Kidney (tissue), 14 donors: ENCODE measurements around the gene KCNH2. TPM values are rescaled to one million over a fixed set of nuclear protein-coding genes. Genes with fewer than 3 reads are reported as not detected.
A peak's percentile ranks its signal among the peaks of the same experiment; 100 is the strongest.

Experiments used
- DNase-seq, 5 donors: peaks; one replicate each; pipeline ENCODE4 v3.0.0-alpha.2; 2013 to 2020
- FAIRE-seq: peaks from 2 replicates; lab custom pipeline; 2012; peaks lifted over from hg19 to GRCh38; lab: Jason Lieb, UNC
- H3K27ac ChIP-seq, 2 donors: one replicate each; pipeline ENCODE4 v1.7.0; 2013; ENCODE audit warnings: low read depth in 2 of 2, low read length in 2 of 2, inconsistent platforms in 1 of 2
- H3K27me3 ChIP-seq: one replicate; pipeline ENCODE4 v1.7.1; 2013; ENCODE audit warnings: low read length, inconsistent platforms; ENCODE audit not compliant: control insufficient read depth, insufficient read depth
- H3K36me3 ChIP-seq, 3 donors: one replicate each; pipeline versions ENCODE4 v1.7.0 to v1.7.1; 2013; ENCODE audit warnings: low read length in 3 of 3, control low read depth in 1 of 3, inconsistent platforms in 1 of 3; ENCODE audit not compliant: insufficient read depth in 3 of 3, control insufficient read depth in 2 of 3
- H3K4me1 ChIP-seq, 3 donors: one replicate each; pipeline versions ENCODE4 v1.7.0 to v1.7.1; 2013; ENCODE audit warnings: low read length in 3 of 3, inconsistent platforms in 1 of 3, low read depth in 1 of 3; ENCODE audit not compliant: control insufficient read depth in 2 of 3, insufficient read depth in 2 of 3
- H3K4me3 ChIP-seq, 3 donors: one replicate each; pipeline versions ENCODE4 v1.7.0 to v1.8.1; 2013; ENCODE audit warnings: low read length in 3 of 3, control low read depth in 1 of 3, inconsistent platforms in 1 of 3
- H3K9ac ChIP-seq, 3 donors: one replicate each; pipeline versions ENCODE4 v1.7.0 to v1.7.1; 2013; ENCODE audit warnings: low read length in 3 of 3, control low read depth in 1 of 3, inconsistent platforms in 1 of 3
- H3K9me3 ChIP-seq, 3 donors: one replicate each; pipeline versions ENCODE4 v1.7.0 to v1.7.1; 2013; ENCODE audit warnings: low read length in 3 of 3, control low read depth in 1 of 3, inconsistent platforms in 1 of 3; ENCODE audit not compliant: control insufficient read depth in 2 of 3, insufficient read depth in 1 of 3
- CTCF ChIP-seq: IDR thresholded peaks from 3 replicates; pipeline ENCODE4 v1.5.1; 2012; ENCODE audit warnings: mild to moderate bottlenecking, moderate library complexity, borderline replicate concordance; ENCODE audit not compliant: insufficient read depth; ENCODE audit errors: extremely low read depth
- intact Hi-C: fragments of 100-400 bp; cut with DNase I; formaldehyde crosslinking; loops from one replicate; pipeline ENCODE4 v1.11.1; 2022
- polyA plus RNA-seq: library from polyadenylated mRNA; stranded (reverse); fragments of 350-450 nt; fragmentation: Illumina TruSeq; extraction: RNeasy Lipid Tissue Mini Kit (QIAGEN cat#74804); gene quantifications from one replicate; pipeline ENCODE4 v1.2.3, GENCODE V29; 2014; ENCODE audit warnings: low read depth, low replicate concordance; ENCODE audit not compliant: insufficient read depth
- total RNA-seq: library from RNA; stranded (reverse); fragmentation: NEBNext Ultra II Directional; extraction: Animal tissue kit (Norgen Biotek cat#: 25700); gene quantifications from one replicate; pipeline ENCODE4 v1.2.1, GENCODE V29; 2021
- donor health status: control.
- donor health status: control.
- donor health status: control.
- donor health status: control.
- donor health status: control.
- donor health status: DM: yes; HTN: yes; CAD: no.
- donor health status: Normal renal cell carcinoma (clear cell type).

The KCNH2 gene
- total and polyA plus RNA-seq, 2 donors from 2014 or later: 1.3 to 1.5 TPM

- TF ChIP-seq CTCF: no peak
- H3K9me3 ChIP-seq: no peaks in the 10 kb centered on the region
- H3K9ac ChIP-seq: no peak overlapping the region
- H3K4me1 ChIP-seq: peaks cover 0 to 20% (median 0%) of the 10 kb centered on the region in 3 donors
- H3K27me3 ChIP-seq: peaks cover 3% of the 10 kb centered on the region
- no peak overlapping the region for H3K4me3 ChIP-seq
- no peak overlapping the region for H3K27ac ChIP-seq
- H3K36me3 ChIP-seq: no peaks in the 10 kb centered on the region
- intact Hi-C loops: no loop called here
- FAIRE-seq: no peak
- peak in 2 of 5 donors; percentile 71 to 76 for DNase-seq
Measured at GRCh38 chr7:151009327-151010036, 31.4 kb upstream of the KCNH2 start.

GRCh38 chr7:151008511-151009323, 30.6 kb upstream of the KCNH2 start:
- peak; percentile 67 to 90 (median 73) for DNase-seq

DNA sequence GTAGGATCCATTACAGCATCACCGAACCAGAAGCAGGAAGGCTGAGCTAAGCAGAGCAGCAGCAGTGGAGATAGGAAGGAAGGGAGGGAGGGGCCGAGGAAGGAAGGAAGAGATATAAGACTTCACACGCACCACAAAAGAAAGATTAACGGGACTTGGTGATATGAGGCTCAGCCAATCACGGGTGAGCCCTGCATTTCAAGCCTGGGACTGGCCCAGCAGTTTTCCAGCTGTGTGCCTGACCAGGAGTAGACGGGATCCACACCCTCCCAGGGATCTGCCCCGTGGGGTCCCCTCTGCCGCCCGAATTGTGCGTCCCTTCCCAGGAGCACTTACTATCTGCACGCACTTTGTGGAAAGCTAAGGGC, 30.0 kb upstream of the KCNH2 start:
- Histone ChIP-seq H3K9me3 (no peaks in the 10 kb centered on the region), H3K27me3 (no peaks in the 10 kb centered on the region), H3K9ac (no peak overlapping the region), H3K36me3 (no peaks in the 10 kb centered on the region), H3K27ac (peak overlapping the region in 1 of 2 donors; percentile 16), H3K4me3 (peak overlapping the region in 1 of 3 donors; percentile 52), H3K4me1 (peaks cover 0 to 14% (median 0%) of the 10 kb centered on the region in 3 donors)
- no peak for TF ChIP-seq CTCF
- no peak for FAIRE-seq
- intact Hi-C loops: no loop called here
- peak in 2 of 5 donors; percentile 60 to 74 for DNase-seq

More at GRCh38 chr7:151008511-151009323, 30.6 kb upstream of the KCNH2 start:
- no peak overlapping the region for H3K9ac ChIP-seq
- peak overlapping the region in 1 of 2 donors; percentile 16 for H3K27ac ChIP-seq
- H3K9me3 ChIP-seq: no peaks in the 10 kb centered on the region
- H3K4me1 ChIP-seq: peaks cover 0 to 16% (median 0%) of the 10 kb centered on the region in 3 donors
- H3K36me3 ChIP-seq: no peaks in the 10 kb centered on the region
- TF ChIP-seq CTCF: peak; percentile 46
- intact Hi-C loops: no loop called here
- no peaks in the 10 kb centered on the region for H3K27me3 ChIP-seq
- no peak for FAIRE-seq
- peak overlapping the region in 1 of 3 donors; percentile 52 for H3K4me3 ChIP-seq
